GM18502 (cell line): ENCODE data around the gene PIPOX.
"Not testable (repeated sequence)": the region's sequence is repeated elsewhere in the genome, so short reads cannot be mapped to it uniquely, and the experiment has no call there.

ENCODE experiments used
- ATAC-seq: cut with Tn5 transposase; IDR thresholded peaks from one replicate; pipeline ENCODE4 v1.9.1; 2021; ENCODE audit warnings: mild to moderate bottlenecking; ENCODE audit not compliant: unreplicated experiment, poor library complexity

Gene PIPOX

GRCh38 chr17:29071303-29071702 lies 28.4 kb downstream of the PIPOX start:
- no peak for ATAC-seq

DNA sequence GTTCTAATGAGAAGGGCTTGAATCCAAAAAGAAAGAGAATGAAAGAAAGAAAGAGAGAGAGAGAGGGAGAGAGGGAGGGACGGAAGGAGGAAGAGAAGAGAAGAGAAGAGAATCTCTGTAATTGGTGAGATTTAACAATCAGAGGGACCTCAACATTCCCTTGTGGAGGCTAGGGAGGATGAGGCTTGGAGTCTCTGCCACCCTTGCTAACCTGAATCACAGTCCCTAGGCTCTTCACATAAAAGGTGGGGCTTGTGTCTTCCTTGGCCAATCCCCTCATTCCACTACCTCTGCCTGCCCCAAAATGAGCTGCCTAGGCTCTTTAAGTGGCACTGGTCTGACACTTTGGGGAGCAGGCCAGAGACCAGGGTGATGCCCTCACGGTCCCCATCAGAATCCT lies 30.1 kb downstream of the PIPOX start:
- no peak for ATAC-seq

GRCh38 chr17:29073520-29073919 lies 30.6 kb downstream of the PIPOX start:
- ATAC-seq: no peak

GRCh38 chr17:29074488-29074887 lies 31.5 kb downstream of the PIPOX start:
- no peak for ATAC-seq

GRCh38 chr17:29076087-29076486 lies 33.1 kb downstream of the PIPOX start:
- no peak for ATAC-seq

DNA sequence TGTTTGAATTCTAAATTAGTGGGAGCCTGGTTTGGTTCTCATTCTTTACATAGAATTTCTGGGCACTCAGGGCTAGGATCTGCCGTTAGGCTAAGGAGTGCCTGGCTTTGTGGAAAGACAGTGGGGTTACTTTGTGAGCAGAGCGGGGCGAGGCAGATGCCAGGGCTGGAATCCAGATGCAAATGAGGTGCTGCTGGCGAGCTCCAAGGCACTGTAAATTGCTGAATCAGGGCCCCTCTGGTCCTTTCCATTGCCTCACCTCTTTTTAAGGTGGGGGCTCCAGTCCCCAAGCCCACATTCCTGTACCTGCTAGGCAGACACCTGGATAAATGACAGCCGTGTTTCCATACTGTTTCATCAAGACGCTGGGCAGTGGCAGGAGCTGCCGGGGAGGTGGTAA lies 33.8 kb downstream of the PIPOX start:
- no peak for ATAC-seq

DNA sequence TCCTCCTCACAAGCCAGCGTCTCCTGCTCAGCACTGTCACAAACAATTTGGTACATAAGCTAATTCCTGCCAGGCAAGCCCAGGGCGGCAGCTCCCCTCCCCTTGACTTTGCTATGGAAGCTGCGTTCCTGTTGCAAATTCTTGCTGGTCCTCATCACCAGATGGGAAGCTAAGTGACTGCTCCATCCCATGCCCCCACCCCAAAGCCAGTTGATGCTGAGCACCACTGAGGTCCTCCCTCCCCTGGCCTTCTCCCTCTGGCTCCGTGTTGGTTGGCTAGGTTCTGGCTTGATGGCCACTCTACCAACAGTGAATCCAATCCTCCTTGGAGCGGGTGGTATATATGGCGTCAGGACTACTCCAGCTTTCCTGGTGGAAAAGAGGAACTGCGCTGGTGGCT lies 34.4 kb downstream of the PIPOX start:
- no peak for ATAC-seq

- no peak for ATAC-seq
Measured at GRCh38 chr17:29078183-29079045, 35.5 kb downstream of the PIPOX start.

DNA sequence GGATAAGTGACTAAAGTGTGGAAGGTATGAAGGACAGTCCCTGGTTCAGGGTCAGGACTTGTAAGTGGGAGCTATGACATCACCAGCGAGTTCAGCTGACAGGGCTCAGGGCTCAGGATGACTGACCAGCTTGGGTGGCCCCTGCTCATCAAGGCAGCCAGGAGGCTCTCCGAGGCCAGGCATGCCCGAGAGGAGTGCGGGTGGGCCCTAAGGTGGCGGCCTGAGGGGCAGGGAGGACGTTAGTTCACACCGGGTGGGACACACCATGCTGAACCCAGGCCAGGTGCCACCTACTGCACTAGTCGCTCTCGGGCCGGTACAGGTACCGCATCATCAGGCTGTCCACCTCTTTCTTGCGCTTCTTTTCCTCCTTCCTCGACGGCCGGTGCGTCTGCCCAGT lies 36.5 kb downstream of the PIPOX start:
- ATAC-seq: no peak

DNA sequence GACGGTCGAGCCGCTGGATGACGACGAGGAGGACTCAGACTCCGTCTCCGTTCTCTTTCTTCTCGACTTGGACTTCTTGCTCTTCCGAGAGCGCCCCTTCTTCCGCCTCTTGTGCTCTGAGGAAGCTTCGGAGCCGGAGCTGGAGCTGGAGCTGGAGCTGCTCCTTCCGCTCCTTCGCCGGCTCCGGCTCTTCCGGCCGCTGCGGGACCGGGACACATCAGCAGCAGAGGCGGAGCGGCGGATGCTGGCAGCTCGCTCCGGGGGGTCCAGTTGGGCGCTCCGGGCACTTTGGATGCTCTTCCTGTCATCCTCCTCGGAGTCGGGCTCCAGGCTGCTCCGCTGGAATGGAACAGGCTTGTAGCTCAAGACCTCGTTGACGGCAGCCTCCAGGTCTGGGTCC lies 36.9 kb downstream of the PIPOX start:
- no peak for ATAC-seq

DNA sequence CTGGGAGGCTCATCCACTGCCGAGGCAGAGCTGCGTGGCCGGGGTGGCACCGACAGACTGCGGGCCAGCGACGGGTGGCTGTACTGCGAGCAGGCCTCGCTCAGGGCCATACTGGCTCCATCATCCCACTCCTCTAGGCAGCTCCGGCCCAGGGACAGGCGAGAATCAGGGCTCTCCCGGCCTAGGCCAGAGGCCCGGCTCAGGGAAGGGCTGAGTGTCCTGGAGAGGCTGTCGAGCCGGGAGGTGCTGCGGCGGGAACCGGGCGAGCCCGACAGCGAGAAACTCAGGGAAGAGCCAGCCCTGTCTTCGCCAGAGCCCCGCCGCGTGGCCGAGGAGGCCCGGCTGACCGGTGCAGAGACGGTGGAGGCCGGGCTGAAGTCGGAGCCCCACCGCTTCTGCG lies 37.4 kb downstream of the PIPOX start:
- ATAC-seq: no peak

DNA sequence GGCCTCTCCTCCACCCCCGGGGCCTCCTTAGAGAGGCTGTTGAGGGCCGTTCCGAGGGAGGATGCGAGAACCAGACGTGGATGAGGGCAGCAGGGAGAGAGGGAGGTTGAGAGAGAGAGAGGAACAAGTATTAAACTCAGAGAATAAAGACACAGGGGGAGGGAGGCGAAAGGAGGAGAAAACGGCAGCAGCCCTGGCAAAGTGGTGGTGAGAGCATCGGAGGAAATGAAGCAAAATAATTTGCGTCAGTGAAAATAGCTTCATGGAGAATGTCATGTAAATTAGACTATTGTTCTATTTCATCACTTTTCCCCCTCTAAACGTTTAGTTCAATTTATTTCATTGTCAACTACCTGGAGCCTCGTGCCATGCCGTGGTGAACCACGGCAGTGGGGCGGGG lies 38.0 kb downstream of the PIPOX start:
- no peak for ATAC-seq

DNA sequence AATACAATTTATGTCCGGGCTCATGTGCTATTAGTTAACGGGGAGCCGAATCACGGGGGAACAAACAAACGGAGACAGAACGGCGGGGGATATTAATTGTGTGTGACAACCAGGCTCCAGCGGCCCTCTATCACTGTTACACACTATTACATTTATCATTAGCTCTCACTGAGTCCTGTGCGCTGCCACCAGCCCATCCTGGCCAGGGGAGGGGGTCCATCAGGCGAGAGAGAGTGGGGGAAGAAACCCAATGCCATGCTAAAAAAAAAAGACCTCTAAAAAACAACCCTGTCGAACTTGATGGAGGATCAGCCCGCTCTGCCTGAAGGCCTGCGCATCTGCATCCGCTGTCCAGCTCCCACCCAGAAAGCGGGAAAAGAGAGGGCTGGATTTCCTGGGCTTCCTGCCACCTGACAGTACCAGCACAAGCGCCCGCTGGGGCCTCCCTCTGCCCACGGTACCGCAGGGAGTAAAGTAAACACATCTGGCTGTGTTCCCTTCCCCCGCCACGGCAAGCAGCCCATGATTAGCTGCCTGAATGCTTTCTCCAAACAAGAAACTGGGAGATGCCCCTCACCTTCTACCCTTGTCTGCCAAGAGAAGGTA lies 41.7 kb downstream of the PIPOX start:
- ATAC-seq: no peak

GRCh38 chr17:29085223-29085622 lies 42.3 kb downstream of the PIPOX start:
- no peak for ATAC-seq

- ATAC-seq: no peak
Measured at GRCh38 chr17:29086628-29087332, 43.8 kb downstream of the PIPOX start.

DNA sequence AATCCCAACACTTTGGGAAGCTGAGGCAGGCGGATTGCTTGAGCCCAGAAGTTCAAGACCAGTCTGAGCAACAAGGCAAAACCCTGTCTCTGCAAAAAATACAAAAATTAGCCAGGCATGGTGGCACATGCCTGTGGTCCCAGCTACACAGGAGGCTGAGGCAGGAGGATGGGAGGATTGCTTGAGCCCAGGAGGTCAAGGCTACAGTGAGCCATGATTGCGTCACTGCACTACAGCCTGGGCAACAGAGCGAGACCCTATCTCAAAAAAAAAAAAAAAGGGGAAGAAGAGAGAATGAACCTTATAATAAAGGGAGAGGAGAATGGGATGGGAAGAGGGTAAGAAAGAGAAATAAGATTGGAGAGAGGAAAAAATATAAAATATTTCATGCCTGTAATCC lies 45.8 kb downstream of the PIPOX start:
- not testable (repeated sequence) for ATAC-seq

DNA sequence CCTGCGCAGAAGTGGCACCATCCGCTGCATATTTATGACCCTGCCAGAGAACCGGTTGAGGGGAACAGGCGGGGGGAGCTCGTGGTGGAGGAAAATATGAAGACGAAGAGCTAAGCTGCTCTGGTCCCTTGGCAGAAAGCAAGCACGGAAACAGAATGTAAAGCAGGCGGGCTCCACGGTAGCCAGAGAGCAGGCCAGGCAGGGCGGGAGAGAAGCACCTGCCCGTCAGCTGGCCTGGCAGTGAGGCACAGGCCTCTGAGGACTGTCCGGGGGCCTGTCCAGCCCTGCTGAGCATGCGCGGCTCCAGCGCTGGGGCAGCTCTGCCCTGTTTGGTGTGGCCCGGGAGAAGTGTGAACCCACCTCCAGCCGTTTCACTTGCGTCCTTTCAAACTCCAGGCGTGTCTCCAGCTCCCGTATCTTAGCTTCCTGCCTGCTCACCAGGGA lies 46.7 kb downstream of the PIPOX start:
- ATAC-seq: no peak

GRCh38 chr17:29090108-29090507 lies 47.2 kb downstream of the PIPOX start:
- ATAC-seq: no peak

GRCh38 chr17:29090750-29091605 lies 48.0 kb downstream of the PIPOX start:
- ATAC-seq: no peak

DNA sequence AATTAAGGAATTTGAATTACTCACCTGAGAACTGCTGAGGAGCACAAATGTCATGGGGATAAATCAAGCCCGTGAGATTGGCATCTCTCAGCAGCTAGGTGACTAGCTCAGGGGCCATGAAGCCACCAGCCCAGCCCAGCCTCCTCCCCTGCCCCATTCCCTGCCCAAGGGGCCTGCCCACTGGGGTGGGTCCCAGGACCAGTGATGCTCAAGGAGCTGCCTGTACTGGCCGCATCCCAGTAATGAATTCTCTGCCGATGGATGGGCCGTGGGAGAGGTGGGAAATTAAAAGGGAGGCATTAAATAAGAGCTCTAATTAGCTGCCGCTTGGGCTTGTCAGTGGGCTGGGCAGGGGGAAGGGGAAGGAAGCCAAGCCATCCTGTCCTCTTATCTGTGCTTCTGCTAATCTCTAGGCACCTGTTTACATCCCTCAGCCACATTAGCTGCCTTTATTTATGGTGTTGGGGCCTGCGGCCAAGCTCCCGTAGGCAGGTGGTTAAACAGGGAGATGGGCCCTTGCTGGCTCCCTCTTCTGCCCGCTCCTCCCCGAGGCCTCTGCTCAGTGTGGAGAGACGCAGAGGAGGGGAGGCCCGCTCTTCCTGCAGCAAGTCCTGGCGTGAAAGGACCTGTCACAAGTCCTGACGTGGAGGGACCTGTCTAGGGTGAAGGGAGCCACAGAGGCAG lies 48.8 kb downstream of the PIPOX start:
- no peak for ATAC-seq
